Colonic mucosa (tissue), 4 donors: ENCODE measurements around the gene CBR3. TPM values are rescaled to one million over a fixed set of nuclear protein-coding genes. Genes with fewer than 3 reads are reported as not detected.
A peak's percentile ranks its signal among the peaks of the same experiment; 100 is the strongest.

Experiments used
- DNase-seq: peaks from one replicate; pipeline ENCODE4 v3.0.0-alpha.2; 2020
- H3K27ac ChIP-seq: fragments of 200-600 bp; one replicate; pipeline ENCODE4 v1.8.0; 2021
- H3K27me3 ChIP-seq: fragments of 200-600 bp; one replicate; pipeline ENCODE4 v1.8.0; 2021
- H3K36me3 ChIP-seq: fragments of 200-600 bp; one replicate; pipeline ENCODE4 v1.8.0; 2021
- H3K4me1 ChIP-seq: fragments of 200-600 bp; one replicate; pipeline ENCODE4 v1.8.0; 2021; ENCODE audit warnings: mild to moderate bottlenecking
- H3K4me3 ChIP-seq: fragments of 200-600 bp; one replicate; pipeline ENCODE4 v1.8.0; 2021
- H3K9ac ChIP-seq, 2 donors: one replicate each; pipeline ENCODE4 v1.7.0; 2013; ENCODE audit warnings: control low read depth in 2 of 2, low read depth in 2 of 2, low read length in 2 of 2
- H3K9me3 ChIP-seq: fragments of 200-600 bp; one replicate; pipeline ENCODE4 v1.8.0; 2021
- intact Hi-C: fragments of 100-400 bp; cut with DNase I; formaldehyde crosslinking; loops from one replicate; pipeline ENCODE4 v1.14.1; 2022
- total RNA-seq, 2 donors: library from RNA; stranded (reverse); fragmentation: NEBNext Ultra II Directional in 1 of 2; extraction: Animal tissue kit (Norgen Biotek cat#: 25700) in 1 of 2; gene quantifications; one replicate each; pipeline ENCODE4 v1.2.1, GENCODE V29; 2021
- TF ChIP-seq, protein P1 (sequence below): fragments of 200-600 bp; IDR thresholded peaks from one replicate; pipeline ENCODE4 v1.8.0; 2022; ENCODE audit warnings: antibody characterized with exemption, mild to moderate bottlenecking
- donor health status: healthy.
- donor health status: DM: no; HTN: no; CAD: no.
- donor health status: DM: no; HTN: no; CAD: no.

Gene CBR3
- total RNA-seq, 2 donors from 2014 or later: 2.2 TPM

DNA sequence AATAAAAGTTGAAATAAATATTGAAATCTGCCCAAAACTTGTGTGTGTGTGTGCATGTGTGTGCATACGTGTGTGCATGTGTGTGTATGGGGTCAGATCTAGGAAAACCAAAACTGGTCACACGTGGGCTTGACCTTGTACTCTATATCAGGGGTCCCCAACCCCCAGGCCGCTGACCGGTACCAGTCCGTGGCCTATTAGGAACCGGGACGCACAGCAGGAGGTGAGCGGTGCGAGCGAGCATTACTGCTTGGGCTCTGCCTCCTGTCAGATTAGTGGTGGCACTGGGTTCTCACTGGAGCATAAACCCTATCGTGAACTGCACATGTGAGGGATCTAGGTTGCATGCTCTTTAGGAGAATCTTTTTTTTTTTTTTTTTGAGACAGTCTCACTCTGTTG, 30.5 kb downstream of the CBR3 start:
- Histone ChIP-seq H3K27ac (no peak overlapping the region), H3K4me3 (no peak overlapping the region), H3K4me1 (peaks cover 14% of the 10 kb centered on the region), H3K27me3 (no peaks in the 10 kb centered on the region), H3K9ac (no peak overlapping the region), H3K36me3 (no peaks in the 10 kb centered on the region), H3K9me3 (no peaks in the 10 kb centered on the region)
- DNase-seq: no peak
- TF ChIP-seq, protein P1, sequence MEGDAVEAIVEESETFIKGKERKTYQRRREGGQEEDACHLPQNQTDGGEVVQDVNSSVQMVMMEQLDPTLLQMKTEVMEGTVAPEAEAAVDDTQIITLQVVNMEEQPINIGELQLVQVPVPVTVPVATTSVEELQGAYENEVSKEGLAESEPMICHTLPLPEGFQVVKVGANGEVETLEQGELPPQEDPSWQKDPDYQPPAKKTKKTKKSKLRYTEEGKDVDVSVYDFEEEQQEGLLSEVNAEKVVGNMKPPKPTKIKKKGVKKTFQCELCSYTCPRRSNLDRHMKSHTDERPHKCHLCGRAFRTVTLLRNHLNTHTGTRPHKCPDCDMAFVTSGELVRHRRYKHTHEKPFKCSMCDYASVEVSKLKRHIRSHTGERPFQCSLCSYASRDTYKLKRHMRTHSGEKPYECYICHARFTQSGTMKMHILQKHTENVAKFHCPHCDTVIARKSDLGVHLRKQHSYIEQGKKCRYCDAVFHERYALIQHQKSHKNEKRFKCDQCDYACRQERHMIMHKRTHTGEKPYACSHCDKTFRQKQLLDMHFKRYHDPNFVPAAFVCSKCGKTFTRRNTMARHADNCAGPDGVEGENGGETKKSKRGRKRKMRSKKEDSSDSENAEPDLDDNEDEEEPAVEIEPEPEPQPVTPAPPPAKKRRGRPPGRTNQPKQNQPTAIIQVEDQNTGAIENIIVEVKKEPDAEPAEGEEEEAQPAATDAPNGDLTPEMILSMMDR: no peak
- intact Hi-C loops: no loop called here

DNA sequence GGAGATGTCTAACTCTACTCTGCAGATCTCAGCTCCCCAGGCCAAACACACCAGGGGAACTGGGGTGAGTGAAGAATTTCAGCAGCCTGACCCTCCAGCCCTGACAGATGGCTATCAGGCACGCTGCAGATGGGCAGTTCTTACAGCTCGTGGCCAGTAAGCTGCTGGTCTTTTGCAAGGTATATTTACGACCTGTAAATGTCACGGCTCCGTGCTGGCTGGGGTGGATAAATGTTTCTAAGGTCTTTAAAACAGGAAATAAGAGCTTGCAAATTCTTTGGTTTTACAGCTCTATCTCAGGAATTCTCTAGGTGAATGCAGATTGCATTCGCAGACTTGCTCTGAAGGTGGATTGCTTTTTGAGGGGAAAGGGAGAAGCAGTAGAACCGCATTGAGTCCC, 31.8 kb downstream of the CBR3 start:
- TF ChIP-seq, protein P1: no peak
- Histone ChIP-seq H3K4me3 (no peak overlapping the region), H3K9ac (no peak overlapping the region), H3K9me3 (no peaks in the 10 kb centered on the region), H3K4me1 (peaks cover 14% of the 10 kb centered on the region), H3K27ac (peak overlapping the region; percentile 1), H3K36me3 (no peaks in the 10 kb centered on the region), H3K27me3 (no peaks in the 10 kb centered on the region)
- intact Hi-C loops: no loop called here
- peak; percentile 61 for DNase-seq

DNA sequence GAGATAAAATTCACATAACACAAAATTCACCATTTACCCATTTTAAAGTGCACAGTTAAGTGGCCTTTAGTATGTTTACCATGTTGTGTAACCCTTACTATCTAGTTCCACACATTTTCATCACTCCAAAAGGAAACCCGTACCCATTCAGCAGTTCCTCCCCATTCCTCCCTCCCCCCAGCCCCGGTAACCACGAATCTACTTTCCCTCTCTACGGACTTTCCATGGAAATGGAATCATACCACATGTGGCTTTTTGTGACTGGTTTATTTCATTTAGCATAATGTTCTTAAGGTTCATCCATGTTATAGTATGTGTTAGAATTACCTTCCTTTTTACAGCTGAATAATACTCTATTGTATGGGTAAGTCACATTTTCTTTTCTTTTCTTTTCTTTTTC, 32.7 kb downstream of the CBR3 start:
- DNase-seq: no peak
- Histone ChIP-seq H3K27ac (no peak overlapping the region), H3K9me3 (no peaks in the 10 kb centered on the region), H3K9ac (no peak overlapping the region), H3K4me1 (peaks cover 14% of the 10 kb centered on the region), H3K4me3 (no peak overlapping the region), H3K36me3 (no peaks in the 10 kb centered on the region), H3K27me3 (no peaks in the 10 kb centered on the region)
- TF ChIP-seq, protein P1: no peak
- intact Hi-C loops: no loop called here

DNA sequence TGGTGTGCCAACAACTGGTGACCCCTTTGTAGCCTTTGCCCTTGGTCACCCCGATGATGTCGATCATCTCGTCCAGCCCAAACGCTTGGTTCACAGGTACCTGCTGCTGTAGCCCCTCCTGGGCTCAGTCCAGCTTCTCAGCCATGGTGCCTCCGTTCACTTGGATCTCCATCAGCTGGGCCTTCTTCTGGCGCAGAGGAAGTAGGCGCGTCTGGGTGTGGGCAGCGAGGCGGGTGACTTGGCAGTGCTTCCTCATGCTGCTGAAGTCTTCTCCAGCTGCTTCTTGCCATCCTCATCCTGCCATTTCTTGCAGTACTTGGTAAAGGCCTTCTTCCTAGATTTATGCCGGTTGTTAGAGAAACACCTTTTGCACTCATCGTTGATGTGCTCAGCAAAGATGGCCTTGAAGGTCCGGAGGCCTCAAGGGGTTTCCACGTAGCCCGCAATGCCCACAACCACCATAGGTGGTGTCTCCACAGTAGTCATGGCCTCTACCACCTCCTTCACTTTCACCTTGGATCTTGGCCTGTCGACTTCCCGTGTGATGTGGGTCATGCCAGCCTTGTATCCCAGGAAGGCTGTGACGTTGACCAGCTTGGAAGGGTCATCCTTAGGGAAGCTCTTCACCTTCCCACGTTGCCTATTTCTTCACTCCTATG, 34.7 kb downstream of the CBR3 start:
- Histone ChIP-seq H3K27ac (no peak overlapping the region), H3K36me3 (no peaks in the 10 kb centered on the region), H3K9ac (no peak overlapping the region), H3K27me3 (no peaks in the 10 kb centered on the region), H3K4me1 (peaks cover 5% of the 10 kb centered on the region), H3K4me3 (no peak overlapping the region), H3K9me3 (no peaks in the 10 kb centered on the region)
- DNase-seq: no peak
- intact Hi-C loops: no loop called here
- TF ChIP-seq, protein P1: no peak

DNA sequence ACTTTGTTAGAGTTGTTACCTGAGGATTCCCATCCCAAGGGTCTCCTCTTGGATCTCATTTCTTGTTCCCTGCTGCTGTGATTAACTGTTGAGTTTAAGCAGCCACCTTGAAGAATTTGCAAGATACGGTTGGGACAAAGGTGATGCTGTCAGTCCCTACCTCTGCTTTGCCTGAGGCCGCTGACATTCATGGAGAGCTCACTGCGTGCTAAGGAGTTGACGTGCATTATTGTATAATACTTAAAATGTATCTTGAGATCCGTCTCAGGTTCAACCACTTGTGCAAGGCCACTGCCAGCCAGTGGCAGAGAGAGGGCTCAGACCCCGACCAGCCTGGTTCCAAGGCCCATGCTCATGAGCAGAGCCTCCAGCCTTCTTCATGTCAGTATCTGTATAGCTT, 35.9 kb downstream of the CBR3 start:
- DNase-seq: no peak
- Histone ChIP-seq H3K9ac (no peak overlapping the region), H3K27me3 (no peaks in the 10 kb centered on the region), H3K9me3 (no peaks in the 10 kb centered on the region), H3K27ac (no peak overlapping the region), H3K4me3 (no peak overlapping the region), H3K4me1 (peaks cover 5% of the 10 kb centered on the region), H3K36me3 (no peaks in the 10 kb centered on the region)
- TF ChIP-seq, protein P1: no peak
- intact Hi-C loops: no loop called here
